Osteoblast (primary cell): ENCODE measurements around the gene MBP. TPM values are rescaled to one million over a fixed set of nuclear protein-coding genes. Genes with fewer than 3 reads are reported as not detected.

Experiments used
- DNase-seq: peaks from one replicate; pipeline ENCODE4 v3.0.0; 2011; ENCODE audit warnings: low spot score, mixed read lengths; ENCODE audit not compliant: insufficient read length; ENCODE audit errors: missing footprints
- H2AFZ ChIP-seq: 2 replicates; pipeline ENCODE4 v1.6.0; 2011; ENCODE audit warnings: mild to moderate bottlenecking, low read length
- H3K27ac ChIP-seq: 2 replicates; pipeline ENCODE4 v1.5.1; 2011; ENCODE audit warnings: mild to moderate bottlenecking, low read depth, low read length, moderate library complexity
- H3K27me3 ChIP-seq: 2 replicates; pipeline ENCODE4 v1.6.0; 2012; ENCODE audit warnings: mild to moderate bottlenecking, control low read depth, inconsistent platforms, low read length, moderate library complexity; ENCODE audit not compliant: insufficient read depth
- H3K36me3 ChIP-seq: 2 replicates; pipeline ENCODE4 v1.5.1; 2011; ENCODE audit warnings: mild to moderate bottlenecking, low read length, control low read depth, moderate library complexity; ENCODE audit not compliant: insufficient read depth
- H3K4me1 ChIP-seq: 2 replicates; pipeline ENCODE4 v1.5.1; 2011; ENCODE audit warnings: mild to moderate bottlenecking, low read length, control low read depth, moderate library complexity; ENCODE audit not compliant: insufficient read depth
- H3K4me2 ChIP-seq: 2 replicates; pipeline ENCODE4 v1.6.0; 2011; ENCODE audit warnings: mild to moderate bottlenecking, low read length; ENCODE audit not compliant: insufficient read depth
- H3K4me3 ChIP-seq: fragments of 200-600 bp; sonication (generic); 3 replicates; pipeline ENCODE4 v1.5.1; 2012; ENCODE audit warnings: mild to moderate bottlenecking, low read length, inconsistent platforms; ENCODE audit not compliant: insufficient read depth
- H3K79me2 ChIP-seq: 2 replicates; pipeline ENCODE4 v1.6.0; 2012; ENCODE audit warnings: mild to moderate bottlenecking, low read length, control low read depth, inconsistent platforms; ENCODE audit not compliant: insufficient read depth
- H3K9me3 ChIP-seq: 2 replicates; pipeline ENCODE4 v1.5.1; 2011; ENCODE audit warnings: low read depth, low read length, control low read depth
- H4K20me1 ChIP-seq: 2 replicates; pipeline ENCODE4 v1.6.0; 2012; ENCODE audit warnings: mild to moderate bottlenecking, low read length, control low read depth; ENCODE audit not compliant: insufficient read depth
- CTCF ChIP-seq: IDR thresholded peaks from 2 replicates; pipeline ENCODE4 v1.5.1; 2011; ENCODE audit warnings: mild to moderate bottlenecking, low read depth, low read length, moderate library complexity; ENCODE audit errors: extremely low read depth
- total RNA-seq: library from RNA; depleted of rRNA; stranded (reverse); fragments of >200 nt; gene quantifications from 2 replicates; pipeline ENCODE4 v1.2.3, GENCODE V29; 2012

MBP gene
- total RNA-seq, 1 donor, result 2.2 TPM

- Histone ChIP-seq H4K20me1 (no peaks in the 10 kb centered on the region), H3K4me3 (peak overlapping the region; percentile 42), H3K27me3 (no peaks in the 10 kb centered on the region), H3K9me3 (no peaks in the 10 kb centered on the region), H2AFZ (peak overlapping the region; percentile 45), H3K4me1 (peaks cover 57% of the 10 kb centered on the region), H3K27ac (peak overlapping the region; percentile 84), H3K79me2 (no peaks in the 10 kb centered on the region), H3K36me3 (no peaks in the 10 kb centered on the region), H3K4me2 (peak overlapping the region; percentile 74)
- no peak for DNase-seq
- TF ChIP-seq CTCF, result no peak
Observed at GRCh38 chr18:77067291-77068061, 65.1 kb downstream of the MBP start.

DNA sequence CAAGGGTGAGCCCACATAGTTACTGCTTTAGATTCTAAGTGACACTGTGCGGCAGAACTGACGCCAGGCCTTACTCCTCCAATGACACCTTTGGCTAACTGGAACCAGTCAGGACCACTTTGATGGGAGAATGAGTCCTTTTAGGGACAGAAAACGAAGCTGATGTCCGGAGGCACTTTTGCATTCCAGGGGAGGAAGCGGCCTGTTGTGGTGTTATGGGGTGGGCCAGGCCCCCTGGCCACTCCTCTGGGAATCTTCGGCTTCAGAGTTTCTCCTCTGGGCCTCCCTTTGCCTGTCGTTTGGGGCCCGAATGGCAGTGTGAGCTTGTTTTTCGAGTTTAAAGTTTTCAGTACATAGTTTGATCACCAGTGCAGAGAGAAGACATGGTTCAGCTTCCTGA lies 65.9 kb downstream of the MBP start:
- H3K27me3 ChIP-seq, result no peaks in the 10 kb centered on the region
- no peaks in the 10 kb centered on the region for H3K79me2 ChIP-seq
- H3K4me2 ChIP-seq, result no peak overlapping the region
- no peak for DNase-seq
- H3K36me3 ChIP-seq, result no peaks in the 10 kb centered on the region
- peak overlapping the region; percentile 84 for H3K27ac ChIP-seq
- no peak overlapping the region for H3K4me3 ChIP-seq
- H3K4me1 ChIP-seq, result peaks cover 50% of the 10 kb centered on the region
- no peaks in the 10 kb centered on the region for H4K20me1 ChIP-seq
- H3K9me3 ChIP-seq, result no peaks in the 10 kb centered on the region
- no peak for TF ChIP-seq CTCF
- H2AFZ ChIP-seq, result no peak overlapping the region

DNA sequence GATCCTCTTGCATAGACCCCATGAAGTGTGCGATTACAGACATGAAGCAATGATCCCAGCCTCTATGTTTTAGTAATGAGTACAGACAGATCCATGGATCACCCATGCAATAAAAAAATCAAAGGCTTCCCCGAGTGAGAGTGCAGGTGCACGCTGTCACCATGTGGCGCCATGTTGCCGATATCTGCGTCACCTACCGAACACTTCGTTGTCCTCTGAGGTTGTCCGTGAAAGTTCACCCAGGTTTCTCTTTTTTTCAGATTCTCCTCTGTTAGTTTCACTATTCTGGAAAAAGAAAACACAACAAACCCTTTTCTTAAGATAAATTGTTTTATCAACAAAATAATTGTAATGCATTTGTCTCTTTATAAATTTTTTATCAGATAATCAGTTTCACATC lies 66.5 kb downstream of the MBP start:
- Histone ChIP-seq H3K4me1 (peaks cover 49% of the 10 kb centered on the region), H3K79me2 (no peaks in the 10 kb centered on the region), H3K36me3 (no peaks in the 10 kb centered on the region), H3K4me2 (peak overlapping the region; percentile 62), H3K9me3 (no peaks in the 10 kb centered on the region), H3K27me3 (no peaks in the 10 kb centered on the region), H2AFZ (no peak overlapping the region), H3K4me3 (no peak overlapping the region), H3K27ac (peak overlapping the region; percentile 84), H4K20me1 (no peaks in the 10 kb centered on the region)
- no peak for DNase-seq
- no peak for TF ChIP-seq CTCF

DNA sequence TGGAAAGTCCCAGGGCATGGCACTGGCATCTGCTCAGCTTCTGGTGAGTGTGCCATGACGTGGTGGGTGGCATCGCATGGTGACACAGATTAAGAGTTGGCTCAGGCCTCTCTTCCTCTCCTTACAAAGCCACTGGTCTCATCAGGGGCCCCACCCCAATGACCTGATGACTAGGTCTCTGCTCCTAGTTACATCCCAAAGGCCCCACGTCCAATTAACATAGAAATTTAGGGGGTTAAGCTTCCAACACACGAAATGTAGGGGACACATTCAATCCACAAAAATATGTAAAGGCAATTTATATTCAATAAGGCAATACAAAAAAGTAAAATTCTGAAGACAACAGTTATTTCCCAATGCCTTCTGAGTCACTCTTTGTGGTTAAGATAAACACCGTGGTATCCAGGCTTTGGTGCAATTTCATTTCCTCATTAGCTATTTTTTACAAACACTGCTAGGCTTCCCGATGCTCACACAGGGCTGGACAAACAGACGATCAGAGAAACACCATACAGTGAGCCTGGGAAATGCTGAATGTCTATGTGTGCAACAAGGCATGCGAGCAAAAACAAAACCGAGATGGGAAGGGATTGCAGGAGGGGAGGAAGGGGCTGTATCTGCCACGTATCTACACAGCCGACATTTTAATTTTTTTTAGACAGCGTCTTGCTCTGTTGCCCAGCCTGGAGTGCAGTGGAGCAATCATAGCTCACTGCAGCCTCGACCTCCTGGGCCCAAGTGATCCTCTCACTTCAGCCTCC lies 67.2 kb downstream of the MBP start:
- no peaks in the 10 kb centered on the region for H3K36me3 ChIP-seq
- H3K9me3 ChIP-seq, result no peaks in the 10 kb centered on the region
- peak overlapping the region; percentile 84 for H3K27ac ChIP-seq
- no peak overlapping the region for H3K4me3 ChIP-seq
- no peaks in the 10 kb centered on the region for H4K20me1 ChIP-seq
- no peaks in the 10 kb centered on the region for H3K27me3 ChIP-seq
- no peak overlapping the region for H2AFZ ChIP-seq
- H3K4me2 ChIP-seq, result peak overlapping the region; percentile 62
- no peak for TF ChIP-seq CTCF
- no peaks in the 10 kb centered on the region for H3K79me2 ChIP-seq
- peaks cover 49% of the 10 kb centered on the region for H3K4me1 ChIP-seq
- no peak for DNase-seq
